Measurements from ENCODE around the gene MAG.

DNA sequence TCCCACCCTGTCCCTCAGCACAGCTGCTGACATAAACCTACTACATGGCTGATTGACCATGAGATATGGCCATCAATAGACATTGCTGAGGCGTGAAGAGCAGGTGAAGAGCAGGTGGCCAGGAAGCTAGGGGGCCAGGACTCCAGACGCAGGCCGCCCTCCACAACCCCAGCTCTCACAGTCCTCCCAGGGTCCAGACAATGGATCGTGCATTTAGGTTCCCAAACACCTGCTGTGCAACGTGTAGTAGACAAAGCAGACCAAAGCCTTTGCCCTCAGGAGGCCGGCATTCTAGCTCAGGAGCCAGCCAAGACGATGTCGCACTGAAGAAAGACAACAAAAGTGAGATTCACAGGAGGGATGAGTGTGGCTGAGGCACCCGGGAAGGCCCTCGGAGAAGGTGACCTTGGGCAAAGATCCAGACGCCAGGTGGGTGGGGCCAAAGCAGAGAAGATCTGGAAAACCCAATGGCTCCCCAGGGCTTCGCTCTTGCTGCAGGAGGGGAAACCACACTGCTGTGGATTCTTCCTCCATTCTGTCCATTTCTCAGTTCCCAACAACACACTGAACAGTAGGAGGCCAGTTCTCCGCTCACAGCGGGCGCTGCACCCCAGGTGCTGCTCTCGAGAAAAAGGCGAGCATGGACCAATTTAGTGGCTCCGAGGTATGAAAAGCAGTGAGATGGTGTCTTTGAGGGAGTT is 57.1 kb downstream of the MAG start:
- TF ChIP-seq, protein P1, sequence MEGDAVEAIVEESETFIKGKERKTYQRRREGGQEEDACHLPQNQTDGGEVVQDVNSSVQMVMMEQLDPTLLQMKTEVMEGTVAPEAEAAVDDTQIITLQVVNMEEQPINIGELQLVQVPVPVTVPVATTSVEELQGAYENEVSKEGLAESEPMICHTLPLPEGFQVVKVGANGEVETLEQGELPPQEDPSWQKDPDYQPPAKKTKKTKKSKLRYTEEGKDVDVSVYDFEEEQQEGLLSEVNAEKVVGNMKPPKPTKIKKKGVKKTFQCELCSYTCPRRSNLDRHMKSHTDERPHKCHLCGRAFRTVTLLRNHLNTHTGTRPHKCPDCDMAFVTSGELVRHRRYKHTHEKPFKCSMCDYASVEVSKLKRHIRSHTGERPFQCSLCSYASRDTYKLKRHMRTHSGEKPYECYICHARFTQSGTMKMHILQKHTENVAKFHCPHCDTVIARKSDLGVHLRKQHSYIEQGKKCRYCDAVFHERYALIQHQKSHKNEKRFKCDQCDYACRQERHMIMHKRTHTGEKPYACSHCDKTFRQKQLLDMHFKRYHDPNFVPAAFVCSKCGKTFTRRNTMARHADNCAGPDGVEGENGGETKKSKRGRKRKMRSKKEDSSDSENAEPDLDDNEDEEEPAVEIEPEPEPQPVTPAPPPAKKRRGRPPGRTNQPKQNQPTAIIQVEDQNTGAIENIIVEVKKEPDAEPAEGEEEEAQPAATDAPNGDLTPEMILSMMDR (conservative IDR thresholded peaks at IDR 0.05 in 1 of 2, IDR thresholded peaks at IDR 0.05 in 1 of 2; ENCODE audit: low read depth in 1 of 2, low read length in 2 of 2), result no peak
- no peak for TF ChIP-seq EZH2 (IDR thresholded peaks at IDR 0.05; ENCODE audit: low read length, missing control alignments)

All from fibroblast of lung (primary cell).